Mammary epithelial cell (primary cell): ENCODE measurements around the gene PTPRQ.

Experiments
- EZH2 ChIP-seq: IDR thresholded peaks from 2 replicates; pipeline ENCODE4 v1.6.1; 2012; ENCODE audit warnings: low read length, inconsistent platforms, borderline replicate concordance
- TF ChIP-seq, protein P1 (sequence below), 2 donors: IDR thresholded peaks in 1 of 2; conservative IDR thresholded peaks in 1 of 2; 2 replicates each; pipeline ENCODE4 v1.5.1; 2011 to 2012; ENCODE audit warnings: inconsistent platforms in 2 of 2, low read length in 2 of 2, mild to moderate bottlenecking in 2 of 2, control low read depth in 1 of 2, low read depth in 1 of 2; ENCODE audit not compliant: insufficient read depth in 1 of 2; ENCODE audit errors: extremely low read depth in 1 of 2

DNA sequence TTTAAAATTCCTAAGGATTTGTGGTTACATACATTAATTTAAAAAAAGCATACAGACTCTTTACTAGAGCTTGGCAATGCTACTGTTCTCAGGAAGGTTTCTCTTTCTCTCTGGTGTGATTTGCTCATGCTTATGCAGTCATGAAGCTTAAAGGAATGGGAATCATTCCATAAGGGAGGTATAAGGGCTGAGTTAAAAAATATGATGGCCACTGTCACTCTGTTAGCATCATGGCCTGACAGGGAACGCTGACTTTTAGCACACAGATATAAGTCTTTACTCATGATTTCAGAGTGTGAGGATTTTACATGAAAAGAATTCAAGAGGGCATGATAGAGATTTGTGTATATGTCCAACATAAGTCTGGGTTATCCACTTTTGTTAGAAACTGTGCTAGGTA, 276.5 kb downstream of the PTPRQ start:
- TF ChIP-seq, protein P1, sequence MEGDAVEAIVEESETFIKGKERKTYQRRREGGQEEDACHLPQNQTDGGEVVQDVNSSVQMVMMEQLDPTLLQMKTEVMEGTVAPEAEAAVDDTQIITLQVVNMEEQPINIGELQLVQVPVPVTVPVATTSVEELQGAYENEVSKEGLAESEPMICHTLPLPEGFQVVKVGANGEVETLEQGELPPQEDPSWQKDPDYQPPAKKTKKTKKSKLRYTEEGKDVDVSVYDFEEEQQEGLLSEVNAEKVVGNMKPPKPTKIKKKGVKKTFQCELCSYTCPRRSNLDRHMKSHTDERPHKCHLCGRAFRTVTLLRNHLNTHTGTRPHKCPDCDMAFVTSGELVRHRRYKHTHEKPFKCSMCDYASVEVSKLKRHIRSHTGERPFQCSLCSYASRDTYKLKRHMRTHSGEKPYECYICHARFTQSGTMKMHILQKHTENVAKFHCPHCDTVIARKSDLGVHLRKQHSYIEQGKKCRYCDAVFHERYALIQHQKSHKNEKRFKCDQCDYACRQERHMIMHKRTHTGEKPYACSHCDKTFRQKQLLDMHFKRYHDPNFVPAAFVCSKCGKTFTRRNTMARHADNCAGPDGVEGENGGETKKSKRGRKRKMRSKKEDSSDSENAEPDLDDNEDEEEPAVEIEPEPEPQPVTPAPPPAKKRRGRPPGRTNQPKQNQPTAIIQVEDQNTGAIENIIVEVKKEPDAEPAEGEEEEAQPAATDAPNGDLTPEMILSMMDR (conservative IDR thresholded peaks at IDR 0.05 in 1 of 2, IDR thresholded peaks at IDR 0.05 in 1 of 2; ENCODE audit: extremely low read depth in 1 of 2, insufficient read depth in 1 of 2, low read depth in 1 of 2, low read length in 2 of 2), result no peak
- no peak for TF ChIP-seq EZH2
